ENCODE measurements around the gene TIMP3.

The TIMP3 gene

DNA sequence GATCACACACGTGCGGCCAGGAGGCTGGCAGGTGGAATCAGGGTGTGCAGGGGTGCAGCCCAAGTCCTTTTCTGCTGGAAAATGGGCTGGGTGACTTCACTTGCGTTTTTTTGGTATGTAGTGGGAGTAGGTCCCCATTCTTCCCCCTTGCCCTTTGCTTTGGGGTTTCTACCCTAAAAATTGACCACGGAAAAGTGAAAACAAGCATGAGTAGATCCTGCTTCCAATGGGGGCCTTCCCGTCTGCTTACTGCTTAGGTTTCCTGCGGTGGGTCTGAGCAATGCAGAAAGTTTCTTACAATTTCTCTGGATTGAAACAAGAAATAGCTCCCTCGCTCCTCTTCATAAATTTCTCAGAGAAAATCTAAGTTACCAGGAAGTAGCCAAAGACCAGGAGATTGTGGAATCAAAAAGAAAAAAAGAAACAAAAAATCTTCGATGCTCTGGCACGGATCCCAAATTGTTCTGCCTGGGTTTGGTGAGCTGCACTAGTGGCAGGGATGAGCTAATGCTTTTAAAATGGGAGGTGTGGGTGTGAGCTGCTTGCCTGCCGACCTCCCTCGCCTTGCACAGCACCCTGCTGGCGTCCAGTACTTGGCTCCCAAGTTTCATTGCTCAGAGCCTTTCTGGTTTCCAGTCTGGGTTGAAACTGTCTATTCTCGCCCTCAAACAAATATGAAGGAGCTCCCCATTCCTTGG, 2.4 kb downstream of the TIMP3 start:
- DNase-seq: no peak
- in situ Hi-C loops (cut with MboI; ENCODE audit: low pct_unique_long_range_greater_than_20kb, low sequenced_read_pairs): no loop called here

DNA sequence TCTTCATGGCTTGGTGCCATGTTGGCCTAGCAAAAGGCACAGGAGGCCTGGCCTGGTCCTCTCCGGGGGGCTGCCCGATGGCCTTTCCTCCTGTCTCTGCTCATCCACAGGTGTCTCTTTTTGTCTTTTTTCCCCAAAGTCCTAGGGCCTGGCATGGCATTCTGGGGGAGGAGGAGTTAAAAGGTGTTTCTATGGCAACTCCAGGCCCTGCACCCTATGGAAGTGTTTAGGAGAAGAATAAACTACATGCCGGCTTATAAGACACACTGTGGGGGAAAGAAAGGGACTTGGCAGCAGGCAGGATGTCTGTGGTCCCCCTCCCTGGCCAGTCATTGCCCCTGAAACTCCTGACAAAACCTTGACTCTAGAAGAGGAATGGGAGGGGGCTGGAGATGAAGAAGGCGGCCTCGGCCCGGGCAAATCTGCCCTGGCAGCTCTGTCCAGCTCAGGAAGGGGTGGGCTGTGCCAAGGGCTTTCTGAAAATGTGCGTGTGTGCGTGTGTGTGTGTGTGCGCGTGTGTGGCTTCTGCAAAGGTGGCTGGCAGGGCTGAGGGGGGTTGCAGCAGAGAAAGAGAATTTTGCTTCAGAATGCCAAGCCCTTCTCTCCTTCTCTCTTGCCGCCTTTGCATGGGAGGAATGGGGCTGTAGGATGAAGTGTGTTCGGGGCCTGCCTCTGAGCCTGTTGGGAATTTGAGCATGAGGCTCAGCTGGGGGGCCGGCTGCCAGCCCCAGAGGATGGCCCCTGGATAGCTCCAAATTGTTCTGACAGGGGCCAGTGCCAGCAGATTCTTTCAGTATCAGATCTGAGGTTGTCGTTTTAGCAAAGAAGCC, 3.2 kb downstream of the TIMP3 start:
- in situ Hi-C loops (cut with MboI; ENCODE audit: low pct_unique_long_range_greater_than_20kb, low sequenced_read_pairs): no loop called here
- DNase-seq: no peak

DNA sequence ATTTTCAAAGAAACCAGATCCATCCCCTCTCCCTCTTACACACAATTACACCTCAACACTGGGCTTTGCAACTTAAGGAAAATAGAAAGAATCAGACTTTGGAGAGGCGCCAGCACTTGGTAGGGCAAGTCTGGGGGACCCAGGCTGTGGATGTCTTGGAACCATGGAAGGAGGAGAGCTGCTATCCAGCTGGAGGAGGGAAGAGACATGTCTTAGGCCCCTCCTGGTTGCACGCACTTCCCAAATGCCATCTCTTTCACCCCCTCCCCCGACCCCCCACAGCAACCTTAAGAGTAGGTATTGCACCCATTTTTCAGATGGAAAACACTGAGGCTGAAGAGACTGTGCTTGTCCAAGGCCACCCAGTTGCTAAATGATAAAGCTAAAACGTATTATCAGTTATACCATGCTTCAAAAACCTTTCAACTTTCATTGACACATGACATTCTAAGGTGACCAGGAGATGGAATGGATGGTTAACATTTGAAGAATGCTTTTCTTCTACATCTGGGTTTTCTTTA, 3.9 kb downstream of the TIMP3 start:
- no peak for DNase-seq
- in situ Hi-C loops (cut with MboI; ENCODE audit: low pct_unique_long_range_greater_than_20kb, low sequenced_read_pairs): no loop called here

DNA sequence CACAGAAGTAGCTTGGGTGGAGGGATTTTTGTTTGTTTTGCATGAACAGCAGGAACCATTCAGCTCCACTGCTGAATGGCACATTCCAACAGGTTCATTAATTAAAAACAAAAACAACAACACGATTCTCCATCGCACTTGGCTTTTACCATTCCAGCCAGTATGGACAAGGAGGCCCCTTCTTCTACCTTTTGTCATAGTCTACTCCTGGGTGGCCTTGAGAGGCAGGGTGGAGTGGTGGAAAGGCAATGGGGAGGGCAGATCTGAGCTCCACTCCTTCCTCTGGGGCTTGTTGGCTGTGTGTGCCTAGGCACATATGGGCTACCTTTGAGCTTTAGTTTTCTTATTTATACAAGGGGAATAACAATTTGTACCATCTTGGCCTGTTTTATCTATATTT, 4.8 kb downstream of the TIMP3 start:
- DNase-seq: no peak
- in situ Hi-C loops (cut with MboI; ENCODE audit: low pct_unique_long_range_greater_than_20kb, low sequenced_read_pairs): no loop called here

DNA sequence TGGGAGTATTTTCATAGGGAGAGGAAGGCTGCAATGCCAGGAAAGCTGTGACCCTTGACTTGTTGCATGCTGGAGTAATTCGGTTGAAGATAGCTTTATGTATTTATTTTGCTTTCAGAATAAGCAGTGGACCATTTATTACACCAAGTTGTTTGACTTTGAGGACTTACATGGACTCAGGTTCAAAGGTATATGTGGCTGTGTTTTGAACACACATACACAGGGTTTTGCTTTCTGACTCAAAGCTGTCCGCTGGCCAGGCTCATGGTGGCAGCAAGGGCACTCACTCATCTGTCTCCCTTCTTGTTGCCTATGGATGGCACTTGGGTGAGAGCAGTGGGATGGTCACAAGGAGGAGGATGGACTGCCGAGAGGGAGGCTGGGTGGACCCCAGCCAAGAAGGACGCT, 6.5 kb downstream of the TIMP3 start:
- no peak for DNase-seq
- in situ Hi-C loops (cut with MboI; ENCODE audit: low pct_unique_long_range_greater_than_20kb, low sequenced_read_pairs): no loop called here

DNA sequence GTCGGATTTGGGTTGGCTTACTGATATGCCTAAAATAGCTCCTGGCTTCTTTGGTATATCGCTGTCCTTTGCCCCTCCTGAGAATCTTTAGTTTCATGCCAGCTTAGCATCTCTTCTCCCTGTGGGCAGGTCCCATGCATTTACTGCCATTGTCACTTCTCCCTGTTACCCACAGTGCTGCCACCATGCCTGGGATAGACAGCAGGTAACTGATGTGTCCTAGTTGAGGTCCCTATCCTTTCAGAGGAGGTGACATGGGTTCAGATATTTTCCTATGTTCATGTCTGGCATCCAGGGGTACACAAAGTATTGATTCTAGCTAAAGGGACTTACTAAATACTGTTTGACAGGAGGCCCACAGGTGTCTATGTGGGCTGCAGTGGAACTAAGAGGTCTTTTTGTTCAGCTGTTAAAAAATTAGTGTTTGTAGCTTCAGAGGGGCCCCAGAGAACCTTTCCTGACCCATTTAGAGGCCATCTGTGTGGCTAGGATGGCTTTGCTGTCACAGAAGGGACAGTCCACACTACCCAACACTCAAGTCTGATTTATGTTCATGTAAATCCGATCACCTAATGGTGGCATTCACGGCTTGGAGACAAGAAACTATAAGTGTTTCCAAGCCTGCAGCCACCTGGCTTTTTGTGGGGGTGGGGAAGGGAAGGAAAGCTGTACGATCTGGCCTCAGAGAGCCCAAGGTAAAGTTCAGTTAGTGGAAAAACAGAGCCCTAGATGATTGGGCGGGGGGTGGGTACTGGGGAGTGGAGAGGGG, 8.5 kb downstream of the TIMP3 start:
- DNase-seq: no peak
- in situ Hi-C loops (cut with MboI; ENCODE audit: low pct_unique_long_range_greater_than_20kb, low sequenced_read_pairs): no loop called here

DNA sequence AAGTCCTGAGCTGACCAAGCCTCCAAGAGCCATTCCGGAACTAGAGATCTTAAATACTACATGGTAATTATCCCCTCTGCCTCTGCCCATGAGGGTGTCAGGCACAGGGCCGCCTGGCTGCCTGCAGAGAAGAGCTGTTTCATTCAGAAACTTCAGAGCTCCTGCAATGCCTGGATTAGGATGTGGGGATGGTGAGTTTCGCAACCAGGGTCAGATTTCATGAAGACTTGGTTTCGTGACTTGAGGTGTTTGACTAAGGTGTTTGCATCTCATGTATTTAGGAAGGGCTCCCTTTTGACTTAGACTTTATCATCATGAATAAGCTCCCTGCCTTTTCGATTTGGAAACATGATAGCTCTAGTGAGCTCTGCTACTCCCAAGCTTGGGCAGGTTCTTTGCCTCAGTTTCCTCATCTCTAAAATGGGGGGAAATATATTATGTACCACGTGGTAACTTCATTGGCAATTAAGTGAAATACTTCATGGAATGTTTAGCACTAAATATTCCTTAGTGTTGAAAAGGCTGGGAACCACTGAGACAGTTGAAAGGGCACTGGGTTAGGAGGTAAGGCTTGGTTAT, 9.1 kb downstream of the TIMP3 start:
- no peak for DNase-seq
- in situ Hi-C loops (cut with MboI; ENCODE audit: low pct_unique_long_range_greater_than_20kb, low sequenced_read_pairs): no loop called here

DNA sequence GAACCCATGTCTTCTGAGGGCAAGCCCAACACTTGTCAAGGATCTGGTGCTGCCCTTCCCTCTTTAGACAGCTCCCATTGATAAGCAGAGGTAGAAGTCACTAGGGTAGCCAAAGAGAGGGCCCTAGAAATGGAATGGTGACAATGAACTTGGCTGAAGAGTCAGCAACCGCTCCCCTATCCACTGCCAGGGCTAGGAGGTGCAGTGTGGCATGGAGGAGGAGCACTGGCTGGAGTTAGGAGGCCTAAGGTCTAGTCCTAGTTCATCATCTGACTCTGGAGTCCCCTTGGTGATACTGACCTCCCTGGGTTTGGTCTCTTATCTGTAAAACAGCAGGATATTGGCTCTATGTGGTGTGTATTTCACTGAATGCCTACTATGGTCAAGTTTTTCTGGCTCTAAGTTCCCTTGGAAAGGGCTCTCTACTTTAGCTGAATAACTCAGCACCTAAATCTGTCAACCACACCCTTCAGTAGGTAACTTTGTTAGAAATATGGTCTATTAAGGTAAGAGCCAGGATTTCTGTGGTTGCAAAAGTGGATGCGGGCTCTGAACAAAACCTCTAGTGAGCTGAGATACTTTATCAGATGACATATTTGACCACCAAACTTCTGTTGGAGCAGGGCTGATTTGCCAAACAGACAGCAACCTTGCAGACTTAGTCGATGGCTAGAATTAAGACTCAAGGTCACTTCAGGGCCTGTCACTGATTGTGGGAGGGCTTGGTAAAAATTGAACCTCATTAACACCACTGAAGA, 10.5 kb downstream of the TIMP3 start:
- in situ Hi-C loops (cut with MboI; ENCODE audit: low pct_unique_long_range_greater_than_20kb, low sequenced_read_pairs): no loop called here
- no peak for DNase-seq

DNA sequence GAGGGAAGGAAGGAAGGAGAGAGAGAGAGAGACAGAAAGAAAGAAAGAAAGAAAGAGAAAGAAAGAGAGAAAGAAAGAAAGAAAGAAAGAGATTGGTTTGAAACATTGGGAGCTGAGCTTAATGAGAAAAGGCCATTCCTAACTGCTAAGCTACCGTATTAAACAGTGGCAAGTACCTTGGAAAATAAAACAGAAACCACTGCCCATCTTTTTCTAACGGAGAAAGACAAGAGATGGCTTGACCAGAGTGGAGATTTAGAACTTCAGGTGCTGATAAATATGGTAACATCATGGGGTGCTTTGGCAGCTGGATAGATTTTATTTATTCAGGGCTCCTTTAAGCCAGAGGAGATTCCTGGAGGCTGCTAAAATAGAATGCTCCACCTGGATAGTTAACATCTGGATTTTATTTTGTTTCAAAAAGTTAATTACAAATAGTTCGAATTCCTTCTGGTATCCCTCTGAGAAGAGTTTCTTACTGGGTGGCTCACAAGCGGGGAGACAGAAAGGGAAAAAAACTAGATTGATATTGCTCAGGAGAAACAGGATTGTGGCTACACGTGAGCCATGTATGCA, 12.9 kb downstream of the TIMP3 start:
- in situ Hi-C loops (cut with MboI; ENCODE audit: low pct_unique_long_range_greater_than_20kb, low sequenced_read_pairs): no loop called here
- DNase-seq: no peak

DNA sequence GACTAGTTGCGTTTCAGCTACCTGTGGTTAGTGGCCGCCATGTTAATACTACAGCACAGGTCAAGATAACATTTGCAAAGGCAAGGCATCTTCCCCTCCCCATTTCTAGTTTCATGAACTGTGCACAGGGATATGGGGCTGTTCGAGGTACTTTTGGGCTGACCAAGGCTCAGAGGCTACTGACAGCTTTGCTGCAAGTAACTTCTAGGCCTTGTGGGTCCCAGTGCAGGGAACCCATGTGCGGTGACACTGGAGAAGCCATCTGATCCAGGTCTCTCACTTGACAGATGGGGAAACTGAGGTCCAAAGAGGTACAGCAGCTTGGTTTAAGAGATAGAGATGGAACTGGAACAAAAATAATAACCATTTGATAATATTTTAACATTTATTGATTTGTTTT, 13.6 kb downstream of the TIMP3 start:
- no peak for DNase-seq
- in situ Hi-C loops (cut with MboI; ENCODE audit: low pct_unique_long_range_greater_than_20kb, low sequenced_read_pairs): no loop called here

DNA sequence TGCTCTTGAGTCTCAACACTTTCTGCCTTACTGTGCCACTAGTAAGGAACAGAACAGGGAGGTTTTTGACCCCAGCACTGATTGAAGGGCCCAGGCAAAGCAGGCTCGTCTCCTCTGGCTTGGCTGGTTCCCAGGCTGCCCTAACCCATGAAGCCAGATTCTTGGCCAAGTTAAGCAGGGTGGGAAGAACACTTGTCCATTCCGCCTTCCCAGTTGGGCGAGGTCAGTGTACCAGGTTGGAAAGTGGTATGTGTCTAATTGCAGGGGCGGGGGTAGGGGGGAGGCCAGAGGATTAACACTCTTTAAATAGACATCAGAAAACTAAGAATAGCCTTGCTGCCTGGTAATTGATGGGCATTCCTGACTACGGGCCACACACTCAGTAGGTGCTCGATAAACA, 14.4 kb downstream of the TIMP3 start:
- DNase-seq: no peak
- in situ Hi-C loops (cut with MboI; ENCODE audit: low pct_unique_long_range_greater_than_20kb, low sequenced_read_pairs): no loop called here

DNA sequence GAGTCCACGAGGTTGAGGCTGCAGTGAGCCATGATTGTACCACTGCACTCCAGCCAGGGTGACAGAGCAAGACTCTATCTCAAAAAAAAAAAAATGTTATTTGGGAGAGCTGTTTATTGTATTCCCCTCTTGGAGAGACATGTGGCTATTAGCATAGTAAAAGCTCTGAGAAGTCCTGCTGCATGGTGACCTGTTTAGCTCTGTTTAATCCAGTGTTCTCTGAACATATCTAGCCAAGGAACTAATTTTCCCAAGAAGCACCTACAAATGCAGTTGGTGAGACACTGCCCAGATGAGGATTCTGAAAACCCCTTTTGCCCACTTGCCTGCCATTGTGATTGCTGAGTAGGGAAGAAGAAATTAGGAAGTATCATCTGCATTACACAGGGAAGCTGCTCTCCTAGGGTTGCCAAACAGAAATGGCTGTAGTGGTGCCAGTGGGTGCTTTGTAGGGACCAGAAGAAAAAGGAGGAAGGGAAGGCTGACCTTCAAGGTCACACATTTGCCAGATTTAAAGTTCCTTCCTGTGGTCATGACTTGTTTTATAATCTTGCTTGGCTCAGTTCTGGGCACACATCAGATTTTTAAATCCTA, 15.7 kb downstream of the TIMP3 start:
- DNase-seq: no peak
- in situ Hi-C loops (cut with MboI; ENCODE audit: low pct_unique_long_range_greater_than_20kb, low sequenced_read_pairs): no loop called here

DNA sequence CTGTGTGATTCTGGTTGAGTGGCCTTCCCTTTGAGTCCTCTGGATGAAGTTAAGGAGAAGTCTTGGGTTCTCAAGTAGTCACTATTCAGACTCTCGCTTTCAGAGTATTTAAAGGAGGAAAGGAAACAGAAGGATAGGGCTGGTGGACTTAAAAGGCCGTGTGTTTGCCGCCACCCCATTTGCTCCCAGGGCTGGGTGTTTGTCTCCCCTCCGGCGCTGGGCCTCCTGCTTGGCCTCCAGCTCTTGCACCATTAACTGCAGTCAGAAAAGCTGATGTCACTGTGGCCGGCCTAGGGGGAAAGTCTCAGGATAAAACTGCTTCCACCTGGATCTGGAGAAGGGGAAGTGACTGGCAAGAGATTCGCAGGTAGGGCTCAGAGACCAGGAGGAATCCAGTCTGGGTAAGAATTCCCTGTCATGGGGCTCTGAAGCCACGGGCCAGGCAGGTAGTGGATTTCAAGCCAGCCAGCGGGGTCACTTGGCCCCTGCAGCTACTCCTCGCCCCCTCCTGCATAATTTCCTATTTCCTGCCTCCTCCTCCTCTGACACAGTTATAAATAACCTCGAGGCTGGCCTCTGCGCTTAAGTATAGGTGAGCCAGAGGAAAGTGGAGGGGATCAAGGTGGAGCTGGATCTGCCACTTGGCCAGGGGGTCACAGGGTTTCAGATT, 17.1 kb downstream of the TIMP3 start:
- in situ Hi-C loops (cut with MboI; ENCODE audit: low pct_unique_long_range_greater_than_20kb, low sequenced_read_pairs): no loop called here
- DNase-seq: no peak

DNA sequence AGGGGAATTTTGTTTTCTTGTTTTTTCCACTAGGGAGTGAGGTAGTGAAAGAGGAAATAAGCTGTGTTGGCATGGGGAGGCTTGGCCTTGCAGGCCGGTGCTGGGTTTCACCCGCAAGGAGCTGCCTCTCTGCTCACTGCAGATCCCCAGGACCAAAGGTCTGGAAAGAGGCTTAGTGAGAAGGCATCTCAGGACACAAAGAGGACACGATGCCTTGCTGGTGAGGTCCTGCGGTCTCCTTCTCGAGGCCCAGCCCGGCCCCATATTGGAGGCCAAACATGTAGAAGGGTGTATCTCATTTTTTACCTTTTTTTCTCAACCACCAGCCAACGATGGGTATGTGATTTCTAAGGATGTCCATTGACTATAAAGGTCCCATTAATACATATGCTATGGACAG, 17.6 kb downstream of the TIMP3 start:
- DNase-seq: no peak
- in situ Hi-C loops (cut with MboI; ENCODE audit: low pct_unique_long_range_greater_than_20kb, low sequenced_read_pairs): no loop called here

DNA sequence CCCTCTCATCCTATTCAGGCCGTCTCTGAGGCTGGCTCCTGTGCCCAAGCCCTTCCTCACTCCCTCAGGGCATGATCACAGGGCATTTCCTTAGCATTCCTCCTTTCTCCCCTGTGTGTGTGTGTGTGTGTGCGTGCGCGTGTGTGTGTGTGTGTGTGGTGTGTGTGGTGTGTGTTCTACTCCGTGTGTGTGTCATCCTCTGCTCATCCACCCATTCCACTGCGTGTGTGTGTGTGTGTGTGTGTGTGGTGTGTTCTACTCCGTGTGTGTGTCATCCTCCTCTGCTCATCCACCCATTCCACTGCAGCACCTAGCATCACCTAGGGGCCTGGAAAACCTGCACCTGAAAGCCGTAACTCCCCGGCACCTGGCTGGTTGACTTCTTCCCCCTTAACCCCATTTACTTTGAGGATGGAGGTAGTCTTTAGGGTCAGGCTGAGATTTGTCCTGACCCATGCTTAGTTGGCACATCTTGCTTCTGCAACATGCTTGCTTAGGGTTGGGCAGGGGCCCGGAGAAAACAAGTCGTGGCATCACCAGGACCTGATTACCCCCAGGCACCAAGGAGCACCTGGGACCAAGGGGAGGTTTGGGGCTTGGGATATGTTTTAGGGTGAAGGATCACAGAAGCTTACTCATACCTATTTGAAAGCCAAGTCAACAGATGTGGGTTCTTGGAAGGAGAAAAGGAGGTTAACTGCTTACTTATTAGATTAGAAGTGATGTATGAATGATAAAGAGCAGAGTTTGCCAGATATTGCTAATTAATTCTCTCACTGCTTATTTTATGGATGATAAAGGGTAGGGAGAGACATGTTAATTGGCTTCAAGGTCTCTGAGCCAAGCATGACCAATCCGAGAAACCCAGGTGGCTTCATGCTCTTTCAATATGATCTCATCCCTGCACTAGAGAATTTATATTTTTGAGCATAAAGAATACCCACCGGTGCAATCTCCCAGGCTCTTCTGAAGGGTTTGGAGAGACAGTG, 18.9 kb downstream of the TIMP3 start:
- DNase-seq: no peak
- in situ Hi-C loops (cut with MboI; ENCODE audit: low pct_unique_long_range_greater_than_20kb, low sequenced_read_pairs): no loop called here

DNA sequence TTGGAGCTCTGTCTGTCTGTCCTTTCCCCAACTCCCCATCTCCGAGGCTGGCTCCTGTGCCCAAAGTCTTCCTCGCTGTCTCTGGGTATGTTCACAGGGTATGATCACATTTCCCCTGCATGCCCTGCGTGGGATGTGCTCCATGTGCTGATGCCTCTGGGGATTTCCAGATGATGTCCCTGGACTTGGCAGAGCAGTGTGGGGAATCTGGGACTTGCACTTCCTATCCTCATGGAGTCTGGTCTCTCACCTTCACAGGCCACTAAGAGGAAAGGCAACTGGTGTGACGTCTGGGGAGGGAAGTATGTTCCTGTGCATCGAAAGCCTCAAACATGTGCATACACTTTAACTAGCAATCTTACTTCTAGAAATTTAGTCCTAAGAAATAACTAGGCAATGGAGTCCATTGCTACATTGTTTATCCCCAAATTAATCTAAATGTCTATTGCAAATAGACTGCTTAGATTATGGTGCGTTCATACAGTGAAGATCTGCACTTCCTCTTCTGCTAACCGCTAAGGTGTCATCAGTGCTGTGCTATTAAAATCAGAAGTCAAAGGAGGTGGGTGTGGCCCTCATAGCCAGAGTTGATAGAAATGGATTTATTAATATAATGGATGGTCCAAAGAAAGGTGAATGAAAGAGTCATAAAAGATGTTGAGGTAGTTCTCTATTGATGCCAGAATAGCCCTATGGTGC, 20.8 kb downstream of the TIMP3 start:
- DNase-seq: no peak

More for the DNA sequence above, 20.8 kb downstream of the TIMP3 start:
- in situ Hi-C loops (cut with MboI; ENCODE audit: low pct_unique_long_range_greater_than_20kb, low sequenced_read_pairs): no loop called here

All from KBM-7 (cell line).